D341Med (cell line): ENCODE measurements around the gene RABGGTA.

Experiments
- DNase-seq: peaks from one replicate; pipeline ENCODE4 v3.0.0; 2012; ENCODE audit warnings: low spot score

RABGGTA gene

DNA sequence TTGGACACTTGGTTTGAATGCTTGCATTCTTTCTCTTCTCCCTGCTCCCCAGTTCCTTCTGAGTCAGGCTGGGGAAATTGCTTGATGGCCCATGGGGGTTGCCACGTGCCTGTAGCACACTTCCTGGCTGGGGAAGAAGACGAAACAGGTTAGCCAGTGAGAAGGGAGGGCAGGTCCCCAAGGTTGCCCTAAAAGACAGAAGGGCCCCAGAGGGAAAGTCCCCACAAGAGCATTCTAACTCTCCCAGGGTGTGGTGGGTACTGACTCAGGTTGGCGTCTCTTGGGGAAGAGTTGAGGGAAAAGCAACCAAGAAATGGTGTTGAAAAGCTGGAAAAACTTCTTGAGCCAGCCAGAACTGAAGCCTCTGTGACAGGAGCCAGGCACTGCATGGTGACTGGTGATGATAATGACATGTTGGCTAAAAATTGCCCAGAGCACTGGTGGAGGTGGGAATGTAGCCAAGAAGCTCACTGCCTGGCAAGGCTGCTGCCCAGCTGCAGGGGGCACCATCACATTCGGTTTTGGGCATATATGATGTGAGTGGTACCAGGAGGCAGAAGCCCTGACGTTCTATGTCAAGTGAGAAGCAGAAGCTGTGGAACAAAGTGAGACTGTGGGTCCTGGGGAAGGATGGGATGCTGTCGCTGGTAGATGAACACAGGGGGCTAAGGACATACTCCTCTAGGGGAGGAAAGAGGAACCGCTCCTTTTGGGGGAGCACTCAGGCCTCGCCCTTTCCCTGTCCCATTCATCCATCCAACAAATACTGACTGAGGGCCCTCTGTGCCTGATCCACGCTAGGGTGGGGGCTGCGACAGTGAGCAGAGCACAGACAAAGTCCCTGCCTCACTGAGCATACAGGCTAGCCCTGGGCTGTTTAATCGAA is 8.1 kb upstream of the RABGGTA start:
- no peak for DNase-seq

DNA sequence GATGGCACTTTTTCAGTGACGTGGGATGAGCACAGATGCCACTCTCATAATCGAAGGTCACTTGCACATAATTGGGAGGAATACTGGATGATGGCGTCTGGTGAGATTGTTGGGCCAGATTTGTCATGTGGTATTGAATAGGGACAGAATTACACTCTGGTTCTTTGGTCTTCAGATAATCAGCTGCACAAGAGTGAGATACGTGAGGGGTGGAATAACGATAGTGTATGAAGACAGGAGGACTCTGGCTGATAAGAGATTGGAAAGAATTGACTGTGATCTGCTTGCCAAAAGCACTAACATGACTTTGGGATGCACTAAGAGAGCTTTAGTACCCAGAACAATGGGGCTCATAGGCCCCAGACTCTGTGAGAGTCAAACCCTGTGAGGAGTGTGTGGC is 7.0 kb upstream of the RABGGTA start:
- no peak for DNase-seq

DNA sequence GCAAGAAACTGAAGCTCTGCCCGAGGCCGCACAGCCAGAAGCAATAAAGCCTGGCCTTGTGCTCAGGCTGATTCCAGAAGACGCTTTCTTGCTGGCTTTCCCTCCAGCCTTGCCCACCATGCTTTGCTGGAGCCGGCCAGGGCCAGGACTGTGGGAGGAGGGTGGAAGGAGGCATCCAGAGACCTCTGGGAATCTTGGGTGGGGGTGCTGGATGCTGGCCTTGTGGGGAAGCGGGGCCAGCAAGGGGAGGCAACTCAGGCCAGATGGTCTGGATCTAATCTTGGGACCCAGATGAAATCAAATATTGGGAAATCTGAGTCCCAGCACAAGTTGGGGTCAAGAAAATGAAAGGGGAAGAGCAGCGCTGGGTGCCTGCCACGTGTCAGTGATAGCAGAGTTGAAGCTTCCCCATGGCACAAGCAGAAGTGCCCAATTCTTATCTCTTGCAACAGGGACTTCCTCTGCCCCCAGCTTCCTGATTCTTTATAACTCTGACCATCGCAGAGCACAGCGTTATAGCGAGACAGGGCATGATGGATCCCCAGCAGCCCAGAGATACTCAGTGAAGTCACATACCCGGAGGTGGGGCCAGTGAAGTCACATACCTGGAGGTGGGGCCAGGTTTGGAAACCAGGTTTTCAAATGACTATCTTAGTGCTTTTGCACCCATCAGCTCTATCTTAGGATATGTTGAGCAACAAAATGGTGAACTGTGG is 6.4 kb upstream of the RABGGTA start:
- no peak for DNase-seq

DNA sequence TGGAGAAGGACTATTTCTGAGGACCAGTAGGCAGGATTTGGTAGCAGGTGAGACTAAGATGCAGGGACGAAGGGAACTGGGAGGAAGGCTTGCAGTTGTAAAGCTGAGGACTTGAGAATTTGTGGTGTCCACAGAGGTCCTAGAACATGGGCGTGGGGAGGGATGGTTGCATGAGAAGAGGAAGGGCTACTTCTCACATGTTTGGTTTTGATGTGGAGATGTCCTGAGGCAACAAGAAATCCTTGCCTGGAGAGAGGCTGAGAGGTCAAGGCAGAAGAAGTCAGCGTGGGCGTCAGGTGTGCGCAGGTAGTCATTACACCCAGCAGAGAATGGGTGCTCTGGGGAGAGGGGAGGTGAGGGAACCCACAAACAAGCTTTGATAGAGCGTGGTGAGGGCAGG is 5.7 kb upstream of the RABGGTA start:
- no peak for DNase-seq

DNA sequence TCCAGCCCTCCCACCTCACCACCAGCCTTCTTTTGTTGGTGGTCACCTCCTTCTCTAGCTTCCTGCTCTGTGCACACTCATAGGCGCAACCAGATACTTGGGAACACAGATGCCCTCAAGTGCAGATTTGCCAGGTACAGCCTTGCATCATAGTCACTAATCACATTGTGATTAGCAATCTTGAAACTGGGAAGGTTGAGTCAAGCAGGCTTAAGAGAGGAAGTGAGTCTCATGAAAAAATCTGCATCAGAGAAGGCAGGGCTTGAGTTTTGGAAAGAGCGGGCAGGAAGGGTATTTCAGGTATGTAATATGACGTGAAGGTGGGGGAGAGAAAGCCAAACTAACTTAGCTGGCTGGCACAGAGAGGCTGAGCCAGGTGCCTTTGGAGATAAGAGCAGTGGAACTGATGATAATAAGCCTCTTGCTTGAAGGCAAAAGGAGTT is 2.7 kb upstream of the RABGGTA start:
- DNase-seq = no peak

DNA sequence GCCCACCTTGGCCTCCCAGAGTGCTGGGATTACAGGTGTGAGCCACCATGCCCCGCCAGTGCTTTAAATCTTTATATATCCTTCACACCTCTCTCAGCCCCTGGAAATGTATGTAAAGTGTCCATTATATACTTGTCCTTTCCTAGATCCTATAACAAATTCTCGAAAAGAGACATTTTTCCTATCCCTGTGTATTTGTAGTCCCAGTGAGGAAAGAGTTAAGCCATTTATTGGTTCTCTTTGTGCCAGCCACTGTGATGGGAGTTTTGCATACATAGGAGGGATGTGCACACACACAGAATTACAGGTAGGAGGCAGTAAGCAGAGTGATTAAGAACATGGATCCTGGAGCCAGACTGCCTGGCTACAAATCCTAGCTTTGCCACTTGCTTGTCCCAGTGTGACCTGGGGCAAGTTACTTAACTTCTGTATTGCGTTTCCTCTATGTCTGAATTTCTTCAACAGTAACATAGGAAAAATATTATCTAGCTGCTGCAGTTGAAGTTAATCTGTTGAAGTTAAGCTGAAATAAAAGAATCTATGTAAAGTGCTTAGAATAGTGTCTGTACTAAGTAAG is 2.1 kb upstream of the RABGGTA start:
- peak; percentile 57 for DNase-seq

DNA sequence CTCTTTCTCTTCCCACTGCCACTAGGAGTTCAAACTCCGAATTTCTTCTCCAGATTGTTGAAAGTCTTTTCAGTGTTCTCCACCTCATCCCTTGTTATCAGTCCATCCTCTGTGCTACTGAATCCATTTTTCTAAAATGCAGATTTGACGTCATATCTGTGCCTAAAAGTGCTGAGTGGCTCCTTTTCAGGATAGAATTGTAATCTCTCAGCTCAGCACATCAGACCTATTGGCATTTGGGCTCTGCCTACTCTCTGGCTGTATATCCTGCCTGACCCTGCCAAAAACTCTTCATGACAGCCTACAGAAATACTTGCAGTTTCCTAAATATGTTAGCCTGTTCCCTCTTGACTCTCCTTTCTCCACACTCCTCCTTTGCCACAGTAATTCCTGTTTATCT is 1.1 kb upstream of the RABGGTA start:
- DNase-seq = no peak

DNA sequence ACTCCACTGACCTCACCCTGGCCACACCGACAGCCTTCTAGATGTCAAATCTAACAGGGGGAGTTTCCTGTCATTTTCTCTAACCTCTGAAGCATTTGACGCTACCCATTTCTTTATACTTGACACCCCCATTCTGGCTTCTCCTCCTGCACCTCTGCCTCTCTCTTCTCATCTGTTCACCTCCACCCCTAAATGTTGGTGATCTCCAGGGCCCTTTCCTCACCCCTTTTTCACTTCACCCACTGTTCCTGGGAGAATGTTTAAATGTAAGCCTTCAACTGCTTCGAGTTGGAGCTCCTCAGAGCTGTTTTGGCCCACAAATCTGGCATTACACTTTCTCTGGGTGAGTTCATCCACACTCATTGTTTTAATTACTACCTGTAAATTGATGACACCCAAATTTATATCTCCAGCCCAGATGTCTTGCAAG is 452 bp upstream of the RABGGTA start:
- no peak for DNase-seq

DNA sequence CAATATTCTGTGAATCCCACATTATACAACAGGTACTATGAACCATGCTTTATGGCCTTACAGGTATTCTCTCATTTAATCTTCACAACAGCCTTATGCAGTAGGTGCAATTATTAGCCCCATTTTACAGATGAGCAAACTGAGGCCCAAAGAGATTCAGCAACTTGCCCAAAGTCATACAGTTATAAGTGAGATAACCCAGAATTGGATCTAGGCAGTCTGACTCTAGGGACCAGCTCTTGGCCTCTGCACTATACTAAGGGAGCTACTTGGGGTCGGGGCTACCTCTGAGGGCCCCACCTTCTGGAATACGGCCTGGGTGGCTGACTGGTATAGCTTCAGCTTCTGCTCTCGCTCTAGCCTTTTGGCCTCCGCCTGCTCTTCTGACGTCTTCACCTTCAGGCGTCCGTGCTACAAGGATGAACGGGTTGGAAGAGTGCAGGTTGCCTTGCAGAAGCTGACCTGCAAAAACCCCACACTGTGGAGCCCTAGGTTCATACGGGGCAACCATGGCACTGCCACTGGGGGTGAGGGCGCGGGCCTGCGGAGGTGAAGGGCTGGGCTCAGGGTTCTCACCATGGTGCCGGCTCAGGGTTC is 762 bp downstream of the RABGGTA start:
- DNase-seq = no peak

DNA sequence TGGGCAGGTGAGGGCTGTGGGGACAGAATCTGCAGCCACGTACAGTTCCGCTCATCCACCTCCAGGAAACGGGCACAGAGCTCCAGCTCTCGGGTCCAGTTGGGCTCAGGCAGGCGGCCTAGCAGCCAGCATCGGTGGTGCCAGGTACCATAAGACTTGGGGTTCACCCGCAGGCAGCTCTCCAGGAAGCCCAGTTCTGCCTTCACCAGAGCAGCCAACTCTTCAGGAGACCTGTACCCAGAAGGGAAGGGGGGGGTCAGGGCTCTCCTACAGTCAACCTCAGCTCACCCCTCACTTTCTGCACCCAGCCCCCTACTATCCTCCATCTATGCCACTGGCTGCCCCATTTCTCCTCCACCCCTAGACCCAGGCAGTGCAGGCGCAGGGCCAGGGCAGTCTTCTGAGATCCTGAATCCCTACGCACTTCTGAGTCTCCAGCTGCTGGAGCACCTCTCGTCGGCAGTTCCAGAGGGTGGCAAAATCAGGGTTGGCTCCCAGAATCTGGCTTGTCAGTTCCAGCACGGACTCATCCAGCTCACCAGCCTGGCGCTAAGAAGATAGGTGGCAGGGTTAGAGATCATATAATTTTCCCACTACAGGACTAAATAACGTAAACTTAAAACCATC is 1.4 kb downstream of the RABGGTA start:
- DNase-seq = no peak

DNA sequence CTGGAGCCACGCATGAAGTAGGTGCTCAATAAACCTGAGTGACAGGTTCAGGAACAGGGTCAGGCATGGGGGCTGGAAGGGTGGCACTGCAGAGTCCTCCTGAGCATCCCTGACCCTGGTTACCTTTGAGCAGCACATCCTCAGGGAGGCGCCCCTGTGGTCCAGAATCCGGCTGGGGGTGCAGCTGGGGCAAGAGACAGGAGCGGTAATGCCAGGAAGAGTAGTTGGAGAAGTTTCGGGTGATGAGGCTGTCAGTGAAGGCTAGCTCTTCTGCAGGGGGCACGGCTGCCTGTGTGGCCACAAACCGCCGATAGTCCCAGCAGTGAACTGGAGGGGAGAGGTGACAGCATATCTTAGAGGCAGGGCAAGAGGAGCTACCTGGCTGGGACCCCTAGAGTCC is 2.0 kb downstream of the RABGGTA start:
- DNase-seq = no peak

DNA sequence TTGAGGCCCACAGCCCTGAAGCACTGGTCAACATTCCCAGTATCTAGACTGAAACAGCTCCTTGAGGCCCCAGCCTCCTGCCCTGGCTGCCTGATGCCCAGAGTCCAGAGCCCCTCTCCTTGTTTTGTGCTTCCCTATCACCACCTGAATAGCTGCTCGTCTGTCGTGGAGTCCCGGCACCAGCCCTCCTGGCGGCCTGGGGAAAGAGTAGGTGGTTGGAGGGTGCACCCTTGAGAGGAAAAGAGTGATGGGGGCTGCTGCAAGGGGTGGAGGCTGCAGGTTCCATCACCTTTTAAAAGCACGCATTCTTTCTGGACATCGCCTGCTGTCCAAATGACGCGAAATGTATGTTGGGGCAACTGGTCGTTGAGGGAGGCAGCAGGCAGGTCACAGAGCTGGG is 3.2 kb downstream of the RABGGTA start:
- DNase-seq = no peak

DNA sequence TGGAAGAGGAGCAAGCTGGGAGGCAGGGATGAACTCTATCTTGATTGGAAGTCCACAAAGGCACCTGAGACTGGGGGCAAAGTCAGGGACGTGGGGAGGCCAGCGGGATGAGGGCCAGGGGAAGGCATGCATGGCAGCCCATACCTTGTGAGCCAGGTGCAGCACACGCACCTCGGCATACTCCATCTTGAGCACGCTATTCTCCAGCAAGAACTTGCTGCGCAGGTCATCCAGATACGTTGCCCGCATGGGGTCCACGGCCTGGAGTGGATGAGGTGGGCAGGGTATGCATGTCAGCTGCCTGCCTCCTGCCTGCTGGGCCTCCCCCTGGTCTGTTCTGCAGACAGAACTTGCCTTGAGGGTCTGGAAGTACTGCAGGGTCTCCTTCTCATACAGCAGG is 3.9 kb downstream of the RABGGTA start:
- no peak for DNase-seq

DNA sequence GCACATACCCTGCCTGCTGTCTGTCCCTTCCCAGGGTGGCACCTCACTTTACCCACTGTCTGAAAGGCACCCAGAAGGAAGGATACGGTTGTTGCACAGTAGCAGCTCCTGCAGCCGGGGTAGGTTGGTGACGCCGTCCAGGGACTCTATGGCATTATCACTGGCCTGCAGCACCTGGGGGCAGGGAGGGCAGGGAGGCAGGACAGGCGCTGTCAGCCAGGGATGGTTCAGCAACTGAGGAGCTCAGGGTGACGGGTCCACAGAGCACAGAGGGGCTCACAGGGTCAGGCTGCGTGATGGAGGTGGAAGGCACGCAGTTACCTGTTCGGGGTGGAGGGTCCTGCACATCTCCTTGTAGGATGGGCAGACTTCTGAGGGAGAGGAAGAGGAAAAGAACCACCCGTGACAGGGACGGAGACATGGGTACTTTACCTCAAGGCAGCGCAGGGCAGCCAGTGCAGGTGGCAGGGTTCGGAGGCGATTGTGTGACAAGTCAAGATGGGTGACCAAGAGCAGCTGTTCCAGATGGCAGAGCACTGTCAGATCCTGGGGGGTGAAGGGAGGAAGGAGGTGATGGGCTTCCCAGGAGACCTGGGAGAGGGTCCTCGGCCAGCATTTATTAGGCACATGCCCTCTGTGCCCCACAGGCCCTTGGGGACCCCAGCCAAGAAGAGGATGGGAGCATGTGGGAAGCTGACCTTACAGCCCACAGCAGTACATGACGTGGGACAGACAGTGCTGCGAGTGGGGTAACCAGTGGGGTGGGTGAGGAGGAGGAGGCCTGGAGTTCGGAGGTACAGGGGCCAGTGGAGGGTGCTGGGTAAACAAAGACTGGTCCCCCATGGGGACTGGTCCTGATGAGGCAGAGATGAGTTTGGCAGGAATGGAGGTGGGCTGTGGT is 4.8 kb downstream of the RABGGTA start:
- no peak for DNase-seq

DNA sequence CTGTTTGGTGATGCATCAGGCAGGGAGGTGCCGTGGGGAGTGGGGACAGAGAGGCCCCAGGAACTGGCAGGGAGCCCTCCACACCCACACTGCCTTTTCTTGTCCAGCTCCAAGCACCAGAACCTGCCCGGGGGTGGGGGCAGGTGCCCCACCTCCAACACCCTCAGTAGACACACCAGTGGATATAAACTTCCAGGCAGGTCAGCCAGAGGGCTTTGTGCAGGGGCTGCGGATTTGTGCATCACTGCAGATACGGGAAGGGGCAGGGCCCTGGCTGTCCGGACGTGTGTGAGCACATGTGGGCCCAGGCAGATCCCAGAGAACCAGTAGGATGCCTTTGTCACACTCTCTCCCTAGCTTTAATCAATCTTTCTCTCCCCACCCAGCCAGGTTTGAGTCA is 7.1 kb downstream of the RABGGTA start:
- DNase-seq = no peak

DNA sequence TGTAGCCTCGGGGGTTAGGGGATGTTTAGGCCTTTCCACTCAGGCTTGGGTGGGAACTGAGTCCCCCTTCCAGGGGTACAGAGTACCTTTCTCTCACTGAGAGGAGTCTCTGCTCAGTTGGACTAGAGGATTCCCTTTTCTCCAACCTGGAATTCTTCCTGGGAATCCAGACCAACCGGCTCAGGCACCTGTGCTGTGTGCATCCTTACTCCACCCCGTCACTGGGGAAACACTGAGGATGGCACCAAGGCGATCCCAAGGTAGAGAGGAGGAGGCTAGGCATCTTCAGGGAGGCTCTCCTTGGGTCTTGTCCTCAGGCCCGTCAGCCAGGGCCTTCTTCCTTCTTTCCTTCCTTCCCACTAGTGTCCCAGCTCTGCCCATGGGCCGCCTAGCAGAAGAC is 7.5 kb downstream of the RABGGTA start:
- DNase-seq = no peak

DNA sequence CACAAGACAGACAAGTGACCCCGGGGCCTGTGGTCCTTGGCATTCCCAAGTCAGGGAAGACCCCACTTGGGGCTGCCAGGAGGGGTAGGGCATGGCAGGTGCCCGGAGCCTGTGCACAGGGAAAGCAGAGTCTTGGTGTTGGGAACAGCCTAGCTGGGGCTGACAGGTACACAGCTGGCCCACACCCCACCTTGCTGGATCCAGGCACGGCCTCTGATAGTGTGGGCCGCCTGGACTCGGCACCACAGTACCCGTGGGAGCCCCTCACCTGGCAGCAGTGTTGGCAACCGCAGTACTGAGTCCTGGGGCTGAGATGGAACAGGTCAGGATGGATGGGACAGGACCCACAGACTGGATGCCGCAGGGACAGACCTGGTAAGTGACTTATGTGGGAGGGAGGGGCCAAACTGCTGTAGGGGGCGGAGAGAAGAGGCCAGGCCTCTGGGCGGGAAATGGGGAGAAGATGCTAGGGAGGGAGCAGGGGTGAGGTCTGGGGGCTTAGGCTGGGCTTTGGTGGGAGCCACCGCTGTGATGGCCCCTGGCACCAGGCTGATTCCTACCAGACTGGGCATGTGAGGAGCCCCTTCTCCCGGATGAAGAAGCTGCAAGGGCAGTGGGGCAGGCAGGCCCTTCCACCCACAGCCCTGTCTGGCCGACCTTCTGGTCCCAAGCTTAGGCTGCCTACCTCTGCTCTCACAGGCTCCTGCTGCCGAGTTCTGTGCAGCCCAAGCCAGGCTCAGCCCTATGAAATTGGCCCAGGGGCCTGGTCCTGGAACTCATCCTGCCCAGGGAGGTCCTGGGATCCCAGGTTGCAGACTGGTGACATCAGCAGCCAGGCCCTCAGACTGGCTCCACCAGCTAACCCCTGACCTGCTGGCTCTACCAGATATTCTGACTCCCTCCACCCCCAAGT is 8.3 kb downstream of the RABGGTA start, which contains the start of gene TGM1:
Gene TGM1, minus strand, starts transcription at position 357 of the 913 bp plus-strand sequence. CDS start 825 bp downstream, outside the sequence.
- no peak for DNase-seq

DNA sequence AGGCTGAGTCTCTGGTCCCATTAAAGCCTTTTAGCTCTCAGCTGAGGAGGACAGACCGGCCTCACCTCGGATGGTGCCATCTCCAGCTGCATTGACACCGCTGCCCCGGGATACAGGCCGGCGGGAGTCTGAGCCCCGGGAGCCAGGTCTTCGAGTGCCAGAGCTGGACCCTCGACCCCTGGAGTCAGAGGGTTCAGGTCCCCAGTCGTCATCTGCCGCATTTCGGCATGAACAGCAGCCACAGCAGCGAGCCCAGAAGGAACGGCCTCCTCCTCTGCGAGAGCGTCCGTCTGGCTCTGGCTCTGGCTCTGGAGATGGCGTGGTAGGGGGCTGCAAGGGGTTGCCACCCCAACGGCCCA is 9.4 kb downstream of the RABGGTA start:
- no peak for DNase-seq

DNA sequence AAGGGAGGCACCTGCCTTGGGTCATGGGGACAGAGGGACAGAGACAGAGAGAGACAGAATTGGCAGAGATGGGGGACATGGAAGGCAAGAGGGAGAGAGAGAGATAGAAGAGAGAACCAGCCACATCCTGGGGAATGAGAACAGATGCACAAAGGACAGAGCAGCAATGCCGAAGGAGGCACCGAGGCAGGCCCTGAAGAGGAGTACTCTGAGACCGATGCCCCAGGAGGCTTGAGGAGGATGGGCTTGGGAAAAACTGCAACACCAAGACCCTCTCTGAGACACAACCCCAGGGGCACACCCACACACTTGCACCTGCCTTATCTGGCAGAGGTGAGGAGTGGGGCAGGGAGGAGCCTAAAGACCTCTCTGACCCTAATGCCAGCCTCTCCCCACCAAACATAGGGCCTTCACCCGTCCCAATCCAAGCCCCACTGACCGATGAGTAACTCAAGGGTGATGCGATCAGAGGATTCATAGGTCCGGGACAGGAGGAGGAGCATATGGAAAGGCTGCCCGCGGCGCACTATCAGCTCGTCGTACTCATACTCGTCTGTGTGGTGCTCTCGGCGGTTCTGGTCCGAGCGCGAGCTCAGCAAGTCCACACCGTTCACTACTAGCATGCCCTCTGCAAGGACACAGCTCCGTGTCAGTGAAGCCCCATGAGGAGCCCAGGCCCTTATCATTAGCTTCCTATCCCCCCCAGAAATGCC is 10.0 kb downstream of the RABGGTA start:
- DNase-seq = no peak
